ENCODE data around the gene LAMC1. TPM values are rescaled to one million over a fixed set of nuclear protein-coding genes. Genes with fewer than 3 reads are reported as not detected.

LAMC1 gene
- total and polyA plus RNA-seq, 10 of the 15 experiments (the other 5 are each of a cell fraction or from before 2014, with no cell fraction given) = 4.6 to 51.4 (median 25.6) TPM

DNA sequence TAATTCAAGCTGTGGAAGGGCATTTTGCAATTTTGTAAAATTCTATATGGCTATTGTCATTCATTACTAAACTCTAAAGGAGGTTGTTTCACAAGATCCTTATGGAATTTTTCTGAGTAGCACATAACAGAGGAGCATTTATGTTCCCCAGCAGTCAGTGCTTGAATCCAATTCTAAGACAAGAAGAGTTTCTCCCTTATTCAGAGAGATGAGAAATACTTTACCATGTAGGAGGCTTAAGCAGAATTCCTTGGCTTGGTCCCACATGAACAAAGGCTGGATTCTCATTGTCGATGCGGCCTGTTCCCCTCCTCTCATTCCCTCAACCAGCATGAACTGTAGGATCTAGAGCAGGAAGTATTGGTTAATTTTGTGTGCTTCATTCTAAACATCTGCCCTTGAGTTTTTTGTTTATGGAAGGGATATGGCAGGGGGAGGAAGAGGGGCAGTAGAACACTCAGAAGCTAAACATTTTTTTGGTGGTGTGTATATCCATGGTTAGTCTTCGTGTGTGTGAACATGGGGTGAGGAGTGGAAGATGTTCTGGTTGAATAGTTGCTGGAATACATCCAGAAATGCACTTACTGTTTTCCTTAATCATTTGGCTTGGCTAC, 74.3 kb downstream of the LAMC1 start:
- H3K4me3 ChIP-seq = no peak overlapping the region
- CTCF ChIA-PET = interaction anchor here (1.2 kb wide), 1 partner anchor 130 kb away, joined by 3 read pairs; no protein-coding TSS in a partner anchor
- no TSS peak for BruUV-seq (replicated peaks)
- DNase-seq (ENCODE audit: low read depth, low spot score) (no peak), FAIRE-seq (no peak), ATAC-seq (no peak)
- POLR2A ChIA-PET = no interaction called here
- H2AFZ ChIP-seq (ENCODE audit: control insufficient read depth, low read depth, low read length) = no peak overlapping the region
- no peaks in the 10 kb centered on the region; the same call in none of the 2 replicates for H3K79me2 ChIP-seq (ENCODE audit: control insufficient read depth, insufficient read depth, low read length)
- H3K4me2 ChIP-seq (ENCODE audit: control insufficient read depth, insufficient read depth) = no peak overlapping the region
- SMC1A ChIA-PET (ENCODE audit: uncharacterized antibody, unreplicated experiment) = no interaction called here
- no peak overlapping the region for H3K27ac ChIP-seq (ENCODE audit: control insufficient read depth, insufficient read depth)
- TF ChIP-seq RELA (IDR thresholded peaks at IDR 0.05; ENCODE audit: borderline replicate concordance, partially characterized antibody) (no peak), ETV6 (conservative IDR thresholded peaks at IDR 0.05 in 1 of 2, IDR thresholded peaks at IDR 0.05 in 1 of 2; ENCODE audit: borderline replicate concordance in 1 of 2, low read depth in 1 of 2) (no peak), CHD1 (IDR thresholded peaks at IDR 0.05; ENCODE audit: low read depth, low read length) (no peak), SUZ12 (IDR thresholded peaks at IDR 0.05; ENCODE audit: unreplicated experiment) (no peak), JUNB (IDR thresholded peaks at IDR 0.05) (no peak), NFYA (IDR thresholded peaks at IDR 0.05; ENCODE audit: borderline replicate concordance, low read depth, low read length) (no peak)
- no peaks in the 10 kb centered on the region for H3K9me3 ChIP-seq (replicated peaks; ENCODE audit: control insufficient read depth, insufficient read depth, low read length)
- H3K9ac ChIP-seq (ENCODE audit: control insufficient read depth, insufficient read depth, low read length) = no peak overlapping the region
- intact Hi-C loops (cut with micrococcal nuclease; ENCODE audit: unreplicated experiment) = no loop called here
- no peaks in the 10 kb centered on the region for H3K27me3 ChIP-seq (replicated peaks in 1 of 2; ENCODE audit: control insufficient read depth in 2 of 2, insufficient read depth in 2 of 2, low read length in 1 of 2)
- RAD21 ChIA-PET (ENCODE audit: unreplicated experiment) = no interaction called here
- WGBS (ENCODE audit: insufficient coverage, insufficient replicate concordance, low lambda C conversion rate, missing lambda C conversion rate) = 32% methylated on average over 3 of the region's 3 CpGs
- no peaks in the 10 kb centered on the region for H4K20me1 ChIP-seq (ENCODE audit: control insufficient read depth, insufficient read depth)
- in situ Hi-C loops (cut with MboI) = no loop called here
- H3K36me3 ChIP-seq (ENCODE audit: control insufficient read depth in 2 of 2, insufficient read depth in 2 of 2, low read length in 1 of 2) = no peaks in the 10 kb centered on the region
- H3K4me1 ChIP-seq (ENCODE audit: control insufficient read depth, insufficient read depth, low read length) = peaks cover 10% of the 10 kb centered on the region; the same call in 1 of the 2 replicates

DNA sequence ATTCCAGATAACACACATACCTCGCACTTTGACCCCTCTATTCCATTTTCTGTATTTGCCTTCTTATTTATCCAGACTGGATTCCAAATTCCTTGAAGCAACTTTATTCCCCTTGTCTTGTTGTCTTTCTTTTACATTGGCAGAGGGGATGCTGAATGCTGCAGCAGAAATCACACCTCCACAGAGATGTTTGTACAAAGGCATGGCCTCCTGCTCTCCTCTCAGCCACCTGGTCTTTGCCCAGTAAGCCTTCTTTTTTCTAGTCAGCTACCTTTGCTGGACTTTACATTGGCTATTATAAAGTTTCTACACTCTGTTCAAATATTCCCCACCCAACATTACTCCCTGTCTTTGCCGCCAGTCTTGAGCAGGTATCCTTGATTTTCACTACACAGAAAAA, 75.1 kb downstream of the LAMC1 start:
- Histone ChIP-seq H3K79me2 (ENCODE audit: control insufficient read depth, insufficient read depth, low read length) (no peaks in the 10 kb centered on the region; the same call in none of the 2 replicates), H3K27me3 (replicated peaks in 1 of 2; ENCODE audit: control insufficient read depth in 2 of 2, insufficient read depth in 2 of 2, low read length in 1 of 2) (no peaks in the 10 kb centered on the region), H3K4me3 (no peak overlapping the region), H4K20me1 (ENCODE audit: control insufficient read depth, insufficient read depth) (no peaks in the 10 kb centered on the region), H3K9me3 (replicated peaks; ENCODE audit: control insufficient read depth, insufficient read depth, low read length) (no peaks in the 10 kb centered on the region), H3K4me2 (ENCODE audit: control insufficient read depth, insufficient read depth) (no peak overlapping the region), H3K9ac (ENCODE audit: control insufficient read depth, insufficient read depth, low read length) (no peak overlapping the region), H3K4me1 (ENCODE audit: control insufficient read depth, insufficient read depth, low read length) (peaks cover 8% of the 10 kb centered on the region; the same call in 1 of the 2 replicates), H3K27ac (ENCODE audit: control insufficient read depth, insufficient read depth) (no peak overlapping the region), H3K36me3 (ENCODE audit: control insufficient read depth in 2 of 2, insufficient read depth in 2 of 2, low read length in 1 of 2) (peaks cover under 1 to 2% of the 10 kb centered on the region in 2 experiments; a peak in 1 of 4 replicates), H2AFZ (ENCODE audit: control insufficient read depth, low read depth, low read length) (no peak overlapping the region)
- in situ Hi-C loops (cut with MboI) (no loop called here), intact Hi-C loops (cut with micrococcal nuclease; ENCODE audit: unreplicated experiment) (no loop called here)
- ChIA-PET CTCF (interaction anchor here (1.2 to 1.4 kb wide), 2 partner anchors 9 to 129 kb away, joined by 3 read pairs; no protein-coding TSS in a partner anchor), RAD21 (ENCODE audit: unreplicated experiment) (no interaction called here), SMC1A (ENCODE audit: uncharacterized antibody, unreplicated experiment) (interaction anchor here (0.7 kb wide), 1 partner anchor 59 kb away, joined by 4 read pairs; no protein-coding TSS in a partner anchor), POLR2A (no interaction called here)
- WGBS (ENCODE audit: insufficient coverage, insufficient replicate concordance, low lambda C conversion rate, missing lambda C conversion rate) = 97% methylated on average over 2 of the region's 2 CpGs
- DNase-seq (ENCODE audit: low read depth, low spot score) (no peak), FAIRE-seq (no peak), ATAC-seq (no peak)
- BruUV-seq (replicated peaks) = no TSS peak
- TF ChIP-seq, protein P1, sequence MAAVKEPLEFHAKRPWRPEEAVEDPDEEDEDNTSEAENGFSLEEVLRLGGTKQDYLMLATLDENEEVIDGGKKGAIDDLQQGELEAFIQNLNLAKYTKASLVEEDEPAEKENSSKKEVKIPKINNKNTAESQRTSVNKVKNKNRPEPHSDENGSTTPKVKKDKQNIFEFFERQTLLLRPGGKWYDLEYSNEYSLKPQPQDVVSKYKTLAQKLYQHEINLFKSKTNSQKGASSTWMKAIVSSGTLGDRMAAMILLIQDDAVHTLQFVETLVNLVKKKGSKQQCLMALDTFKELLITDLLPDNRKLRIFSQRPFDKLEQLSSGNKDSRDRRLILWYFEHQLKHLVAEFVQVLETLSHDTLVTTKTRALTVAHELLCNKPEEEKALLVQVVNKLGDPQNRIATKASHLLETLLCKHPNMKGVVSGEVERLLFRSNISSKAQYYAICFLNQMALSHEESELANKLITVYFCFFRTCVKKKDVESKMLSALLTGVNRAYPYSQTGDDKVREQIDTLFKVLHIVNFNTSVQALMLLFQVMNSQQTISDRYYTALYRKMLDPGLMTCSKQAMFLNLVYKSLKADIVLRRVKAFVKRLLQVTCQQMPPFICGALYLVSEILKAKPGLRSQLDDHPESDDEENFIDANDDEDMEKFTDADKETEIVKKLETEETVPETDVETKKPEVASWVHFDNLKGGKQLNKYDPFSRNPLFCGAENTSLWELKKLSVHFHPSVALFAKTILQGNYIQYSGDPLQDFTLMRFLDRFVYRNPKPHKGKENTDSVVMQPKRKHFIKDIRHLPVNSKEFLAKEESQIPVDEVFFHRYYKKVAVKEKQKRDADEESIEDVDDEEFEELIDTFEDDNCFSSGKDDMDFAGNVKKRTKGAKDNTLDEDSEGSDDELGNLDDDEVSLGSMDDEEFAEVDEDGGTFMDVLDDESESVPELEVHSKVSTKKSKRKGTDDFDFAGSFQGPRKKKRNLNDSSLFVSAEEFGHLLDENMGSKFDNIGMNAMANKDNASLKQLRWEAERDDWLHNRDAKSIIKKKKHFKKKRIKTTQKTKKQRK (IDR thresholded peaks at IDR 0.05; ENCODE audit: low read depth, low read length) = no peak
- TF ChIP-seq ASH2L (IDR thresholded peaks at IDR 0.05; ENCODE audit: borderline replicate concordance, low read depth) = no peak
- TF ChIP-seq YBX1 (IDR thresholded peaks at IDR 0.05) = no peak
- TF ChIP-seq BCL11A (IDR thresholded peaks at IDR 0.05; ENCODE audit: low read depth, low read length) = no peak
- no peak for TF ChIP-seq PAX8 (IDR thresholded peaks at IDR 0.05)
- TF ChIP-seq, protein P2, sequence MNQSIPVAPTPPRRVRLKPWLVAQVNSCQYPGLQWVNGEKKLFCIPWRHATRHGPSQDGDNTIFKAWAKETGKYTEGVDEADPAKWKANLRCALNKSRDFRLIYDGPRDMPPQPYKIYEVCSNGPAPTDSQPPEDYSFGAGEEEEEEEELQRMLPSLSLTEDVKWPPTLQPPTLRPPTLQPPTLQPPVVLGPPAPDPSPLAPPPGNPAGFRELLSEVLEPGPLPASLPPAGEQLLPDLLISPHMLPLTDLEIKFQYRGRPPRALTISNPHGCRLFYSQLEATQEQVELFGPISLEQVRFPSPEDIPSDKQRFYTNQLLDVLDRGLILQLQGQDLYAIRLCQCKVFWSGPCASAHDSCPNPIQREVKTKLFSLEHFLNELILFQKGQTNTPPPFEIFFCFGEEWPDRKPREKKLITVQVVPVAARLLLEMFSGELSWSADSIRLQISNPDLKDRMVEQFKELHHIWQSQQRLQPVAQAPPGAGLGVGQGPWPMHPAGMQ (IDR thresholded peaks at IDR 0.05; ENCODE audit: borderline replicate concordance) = no peak
- no peak for TF ChIP-seq GATAD2B (conservative IDR thresholded peaks at IDR 0.05; ENCODE audit: low read depth)
- no peak for TF ChIP-seq ETV6 (conservative IDR thresholded peaks at IDR 0.05 in 1 of 2, IDR thresholded peaks at IDR 0.05 in 1 of 2; ENCODE audit: borderline replicate concordance in 1 of 2, low read depth in 1 of 2)
